MM.1S (cell line): ENCODE measurements around the gene TMED7.

Experiments used
- EZH2phosphoT487 ChIP-seq: fragments of 300-600 bp; sonication (generic); IDR thresholded peaks from 2 replicates; pipeline ENCODE4 v1.6.1; 2018; ENCODE audit warnings: antibody characterized with exemption, low read length
- TF ChIP-seq, protein P1 (sequence below): fragments of 300-600 bp; sonication (generic); IDR thresholded peaks from 2 replicates; pipeline ENCODE4 v1.5.1; 2016; ENCODE audit warnings: antibody characterized with exemption, low read length, mixed read lengths

DNA sequence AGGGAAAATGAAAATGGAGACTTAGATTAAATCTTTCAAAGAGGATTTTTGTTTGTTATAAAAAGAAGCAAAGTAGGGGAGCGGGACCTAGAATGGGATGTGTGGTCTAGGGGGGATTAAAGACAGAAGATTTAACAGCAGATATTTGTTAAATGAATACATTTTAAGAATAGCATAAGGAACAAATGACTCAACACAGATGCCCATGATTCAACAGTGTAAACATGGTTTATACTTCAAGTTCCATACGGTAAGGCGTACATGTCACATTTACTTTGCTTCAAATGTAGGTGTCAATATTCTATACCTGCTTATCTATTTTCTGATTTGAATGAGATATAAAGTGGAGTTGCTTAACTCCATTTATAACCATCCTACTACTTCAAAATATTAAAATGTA is 25.1 kb downstream of the TMED7 start:
- TF ChIP-seq EZH2phosphoT487: no peak
- TF ChIP-seq, protein P1, sequence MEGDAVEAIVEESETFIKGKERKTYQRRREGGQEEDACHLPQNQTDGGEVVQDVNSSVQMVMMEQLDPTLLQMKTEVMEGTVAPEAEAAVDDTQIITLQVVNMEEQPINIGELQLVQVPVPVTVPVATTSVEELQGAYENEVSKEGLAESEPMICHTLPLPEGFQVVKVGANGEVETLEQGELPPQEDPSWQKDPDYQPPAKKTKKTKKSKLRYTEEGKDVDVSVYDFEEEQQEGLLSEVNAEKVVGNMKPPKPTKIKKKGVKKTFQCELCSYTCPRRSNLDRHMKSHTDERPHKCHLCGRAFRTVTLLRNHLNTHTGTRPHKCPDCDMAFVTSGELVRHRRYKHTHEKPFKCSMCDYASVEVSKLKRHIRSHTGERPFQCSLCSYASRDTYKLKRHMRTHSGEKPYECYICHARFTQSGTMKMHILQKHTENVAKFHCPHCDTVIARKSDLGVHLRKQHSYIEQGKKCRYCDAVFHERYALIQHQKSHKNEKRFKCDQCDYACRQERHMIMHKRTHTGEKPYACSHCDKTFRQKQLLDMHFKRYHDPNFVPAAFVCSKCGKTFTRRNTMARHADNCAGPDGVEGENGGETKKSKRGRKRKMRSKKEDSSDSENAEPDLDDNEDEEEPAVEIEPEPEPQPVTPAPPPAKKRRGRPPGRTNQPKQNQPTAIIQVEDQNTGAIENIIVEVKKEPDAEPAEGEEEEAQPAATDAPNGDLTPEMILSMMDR: no peak
